WTC11 (cell line): ENCODE results near the gene RCL1. TPM values are rescaled to one million over a fixed set of nuclear protein-coding genes. Genes with fewer than 3 reads are reported as not detected.

Experiments
- ATAC-seq: fragments of 200-7000 bp; cut with Tn5 transposase; 2 replicates; pipeline ENCODE4 v1.10.0; 2021; ENCODE audit warnings: mild to moderate bottlenecking, moderate library complexity
- CTCF ChIA-PET: fragments of 300-600 bp; sonication (Branson Sonifier 250); formaldehyde crosslinking; loops from one replicate; lab custom pipeline; 2021; ENCODE audit warnings: antibody characterized with exemption; lab: Charles Lee
- POLR2A ChIA-PET: fragments of 350-600 bp; sonication (Branson Sonifier 250); formaldehyde crosslinking; loops from one replicate; lab custom pipeline; 2021; ENCODE audit warnings: antibody characterized with exemption; lab: Charles Lee
- DNase-seq: peaks from one replicate; pipeline ENCODE4 v3.0.0; 2021; ENCODE audit warnings: low spot score
- H3K27ac Mint-ChIP-seq: 2 replicates; pipeline ENCODE4 v1.8.0; 2021; ENCODE audit warnings: mixed read lengths
- H3K27me3 Mint-ChIP-seq: 2 replicates; pipeline ENCODE4 v1.8.0; 2021; ENCODE audit warnings: low read depth, mild to moderate bottlenecking, moderate library complexity, mixed read lengths
- H3K36me3 Mint-ChIP-seq: 2 replicates; pipeline ENCODE4 v1.8.0; 2021; ENCODE audit warnings: mixed read lengths
- H3K4me1 Mint-ChIP-seq: 2 replicates; pipeline ENCODE4 v1.8.0; 2022; ENCODE audit warnings: mixed read lengths
- H3K4me3 Mint-ChIP-seq: 2 replicates; pipeline ENCODE4 v1.8.0; 2021; ENCODE audit warnings: mild to moderate bottlenecking, moderate library complexity, mixed read lengths
- H3K9me3 Mint-ChIP-seq: 2 replicates; pipeline ENCODE4 v1.8.0; 2021; ENCODE audit warnings: mixed read lengths
- ATF1 ChIP-seq: sonication (generic); formaldehyde crosslinking; IDR thresholded peaks from 2 replicates; pipeline ENCODE4 v1.8.1; 2023; ENCODE audit warnings: mild to moderate bottlenecking, moderate library complexity, missing genetic modification reagents
- CBFB ChIP-seq: sonication (generic); formaldehyde crosslinking; IDR thresholded peaks from 2 replicates; pipeline ENCODE4 v1.8.1; 2022; ENCODE audit warnings: mild to moderate bottlenecking, low read depth, missing genetic modification reagents
- ELF4 ChIP-seq: sonication (generic); formaldehyde crosslinking; IDR thresholded peaks from 2 replicates; pipeline ENCODE4 v1.8.1; 2022; ENCODE audit warnings: low read depth, mild to moderate bottlenecking, moderate library complexity, missing genetic modification reagents
- ESRRA ChIP-seq: sonication (generic); formaldehyde crosslinking; IDR thresholded peaks from 2 replicates; pipeline ENCODE4 v1.8.1; 2022; ENCODE audit warnings: mild to moderate bottlenecking, missing genetic modification reagents, borderline replicate concordance
- FOXJ3 ChIP-seq: sonication (generic); formaldehyde crosslinking; IDR thresholded peaks from 2 replicates; pipeline ENCODE4 v1.9.0; 2021; ENCODE audit warnings: missing genetic modification reagents, mild to moderate bottlenecking, borderline replicate concordance
- FOXK1 ChIP-seq: sonication (generic); formaldehyde crosslinking; IDR thresholded peaks from 2 replicates; pipeline ENCODE4 v1.8.0; 2022; ENCODE audit warnings: mild to moderate bottlenecking, moderate library complexity, missing genetic modification reagents
- FOXP4 ChIP-seq: sonication (generic); formaldehyde crosslinking; IDR thresholded peaks from 2 replicates; pipeline ENCODE4 v1.8.0; 2022; ENCODE audit warnings: mild to moderate bottlenecking, missing genetic modification reagents
- JAZF1 ChIP-seq: fragments of 250-450 bp; sonication (Bioruptor Pico); IDR thresholded peaks from 2 replicates; pipeline ENCODE4 v1.9.0; 2021; ENCODE audit warnings: moderate library complexity, mild to moderate bottlenecking, inconsistent platforms
- KAT7 ChIP-seq: sonication (generic); formaldehyde crosslinking; IDR thresholded peaks from 2 replicates; pipeline ENCODE4 v1.8.1; 2023; ENCODE audit warnings: missing genetic modification reagents, mild to moderate bottlenecking, borderline replicate concordance
- NR2C2 ChIP-seq: sonication (generic); formaldehyde crosslinking; IDR thresholded peaks from 2 replicates; pipeline ENCODE4 v1.8.0; 2022; ENCODE audit warnings: mild to moderate bottlenecking, missing genetic modification reagents
- NR3C1 ChIP-seq: sonication (generic); formaldehyde crosslinking; conservative IDR thresholded peaks from 2 replicates; pipeline ENCODE4 v1.8.1; 2023; ENCODE audit warnings: low read depth, mild to moderate bottlenecking, missing genetic modification reagents
- PRRX2 ChIP-seq: fragments of 250-450 bp; sonication (Bioruptor Pico); IDR thresholded peaks from 2 replicates; pipeline ENCODE4 v1.8.0; 2021; ENCODE audit warnings: mild to moderate bottlenecking
- SMAD4 ChIP-seq: sonication (generic); formaldehyde crosslinking; IDR thresholded peaks from 2 replicates; pipeline ENCODE4 v1.8.0; 2022; ENCODE audit warnings: mild to moderate bottlenecking, missing genetic modification reagents
- ZNF232 ChIP-seq: sonication (generic); formaldehyde crosslinking; IDR thresholded peaks from 2 replicates; pipeline ENCODE4 v1.8.0; 2022; ENCODE audit warnings: mild to moderate bottlenecking, missing genetic modification reagents
- ZNF281 ChIP-seq: sonication (generic); formaldehyde crosslinking; IDR thresholded peaks from 2 replicates; pipeline ENCODE4 v1.8.0; 2023; ENCODE audit warnings: mild to moderate bottlenecking, missing genetic modification reagents
- ZNF416 ChIP-seq: fragments of 250-450 bp; sonication (Bioruptor Pico); IDR thresholded peaks from 2 replicates; pipeline ENCODE4 v1.9.0; 2021; ENCODE audit warnings: mild to moderate bottlenecking, inconsistent platforms
- ZNF425 ChIP-seq: fragments of 250-450 bp; sonication (Bioruptor Pico); conservative IDR thresholded peaks from 2 replicates; pipeline ENCODE4 v1.9.0; 2021; ENCODE audit warnings: mild to moderate bottlenecking
- ZNF671 ChIP-seq: fragments of 250-450 bp; sonication (Bioruptor Pico); IDR thresholded peaks from 2 replicates; pipeline ENCODE4 v1.8.0; 2021; ENCODE audit warnings: mild to moderate bottlenecking
- total RNA-seq: library from RNA; stranded (reverse); gene quantifications from 3 replicates; pipeline ENCODE4 v1.2.3, GENCODE V29; 2021
- TF ChIP-seq, protein P1 (sequence below): fragments of 250-450 bp; sonication (Bioruptor Pico); IDR thresholded peaks from 2 replicates; pipeline ENCODE4 v1.8.0; 2021; ENCODE audit warnings: mild to moderate bottlenecking
- TF ChIP-seq, protein P2 (sequence below): sonication (generic); formaldehyde crosslinking; conservative IDR thresholded peaks from 2 replicates; pipeline ENCODE4 v1.8.1; 2022; ENCODE audit warnings: mild to moderate bottlenecking, missing genetic modification reagents
- TF ChIP-seq, protein P3 (sequence below): sonication (generic); formaldehyde crosslinking; IDR thresholded peaks from 2 replicates; pipeline ENCODE4 v1.8.1; 2023; ENCODE audit warnings: mild to moderate bottlenecking, missing genetic modification reagents
- TF ChIP-seq, protein P4 (sequence below): fragments of 250-450 bp; sonication (Bioruptor Pico); IDR thresholded peaks from 2 replicates; pipeline ENCODE4 v1.9.0; 2021; ENCODE audit warnings: moderate library complexity, mild to moderate bottlenecking, inconsistent platforms, borderline replicate concordance

RCL1 gene
- total RNA-seq, 1 experiment from 2014 or later = 27.2 TPM

- peaks cover 9% of the 10 kb centered on the region for H3K4me1 Mint-ChIP-seq
- H3K27ac Mint-ChIP-seq = no peak overlapping the region
- POLR2A ChIA-PET = interaction anchor here (0.6 kb wide), 1 partner anchor 420 kb away, joined by 3 read pairs; no protein-coding TSS in a partner anchor
- H3K27me3 Mint-ChIP-seq = no peaks in the 10 kb centered on the region
- peaks cover 15% of the 10 kb centered on the region for H3K9me3 Mint-ChIP-seq
- DNase-seq = no peak
- H3K36me3 Mint-ChIP-seq = no peaks in the 10 kb centered on the region; the same call in 1 of the 2 replicates
- no peak for ATAC-seq
- H3K4me3 Mint-ChIP-seq = no peak overlapping the region
- TF ChIP-seq NR2C2 (CRISPR knock-in tag) (no peak), ZNF425 (CRISPR knock-in tag) (no peak), FOXK1 (no peak), ESRRA (CRISPR knock-in tag) (no peak), FOXJ3 (no peak), CBFB (CRISPR knock-in tag) (no peak), ZNF416 (no peak), ATF1 (CRISPR knock-in tag) (no peak), FOXP4 (CRISPR knock-in tag) (no peak), KAT7 (CRISPR knock-in tag) (no peak)
- TF ChIP-seq, protein P1, sequence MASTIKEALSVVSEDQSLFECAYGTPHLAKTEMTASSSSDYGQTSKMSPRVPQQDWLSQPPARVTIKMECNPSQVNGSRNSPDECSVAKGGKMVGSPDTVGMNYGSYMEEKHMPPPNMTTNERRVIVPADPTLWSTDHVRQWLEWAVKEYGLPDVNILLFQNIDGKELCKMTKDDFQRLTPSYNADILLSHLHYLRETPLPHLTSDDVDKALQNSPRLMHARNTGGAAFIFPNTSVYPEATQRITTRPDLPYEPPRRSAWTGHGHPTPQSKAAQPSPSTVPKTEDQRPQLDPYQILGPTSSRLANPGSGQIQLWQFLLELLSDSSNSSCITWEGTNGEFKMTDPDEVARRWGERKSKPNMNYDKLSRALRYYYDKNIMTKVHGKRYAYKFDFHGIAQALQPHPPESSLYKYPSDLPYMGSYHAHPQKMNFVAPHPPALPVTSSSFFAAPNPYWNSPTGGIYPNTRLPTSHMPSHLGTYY (CRISPR knock-in tag) = no peak
- TF ChIP-seq, protein P2, sequence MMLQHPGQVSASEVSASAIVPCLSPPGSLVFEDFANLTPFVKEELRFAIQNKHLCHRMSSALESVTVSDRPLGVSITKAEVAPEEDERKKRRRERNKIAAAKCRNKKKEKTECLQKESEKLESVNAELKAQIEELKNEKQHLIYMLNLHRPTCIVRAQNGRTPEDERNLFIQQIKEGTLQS (CRISPR knock-in tag) = no peak
- TF ChIP-seq, protein P3, sequence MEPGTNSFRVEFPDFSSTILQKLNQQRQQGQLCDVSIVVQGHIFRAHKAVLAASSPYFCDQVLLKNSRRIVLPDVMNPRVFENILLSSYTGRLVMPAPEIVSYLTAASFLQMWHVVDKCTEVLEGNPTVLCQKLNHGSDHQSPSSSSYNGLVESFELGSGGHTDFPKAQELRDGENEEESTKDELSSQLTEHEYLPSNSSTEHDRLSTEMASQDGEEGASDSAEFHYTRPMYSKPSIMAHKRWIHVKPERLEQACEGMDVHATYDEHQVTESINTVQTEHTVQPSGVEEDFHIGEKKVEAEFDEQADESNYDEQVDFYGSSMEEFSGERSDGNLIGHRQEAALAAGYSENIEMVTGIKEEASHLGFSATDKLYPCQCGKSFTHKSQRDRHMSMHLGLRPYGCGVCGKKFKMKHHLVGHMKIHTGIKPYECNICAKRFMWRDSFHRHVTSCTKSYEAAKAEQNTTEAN (CRISPR knock-in tag) = no peak
- CTCF ChIA-PET = no interaction called here
Observed at GRCh38 chr9:4810565-4810964, 17.8 kb downstream of the RCL1 start.

DNA sequence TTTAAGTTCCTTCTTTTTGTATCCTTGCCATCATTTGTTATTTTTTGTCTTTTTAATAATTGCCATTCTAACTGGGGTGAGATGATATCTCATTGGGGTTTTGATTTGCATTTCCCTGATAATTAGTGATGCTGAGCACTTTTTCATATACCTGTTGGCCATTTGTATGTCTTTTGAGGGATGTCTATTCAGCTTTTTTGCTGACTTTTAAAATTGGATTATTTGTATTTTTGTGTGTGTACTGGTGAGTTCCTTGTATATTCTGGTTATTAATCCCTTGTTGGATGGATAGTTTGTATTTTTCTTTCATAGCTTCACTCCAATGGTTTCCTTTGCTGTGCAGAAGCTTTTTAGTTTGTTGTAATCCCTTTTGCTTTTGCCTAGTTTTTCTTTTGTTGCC lies 19.1 kb downstream of the RCL1 start:
- peaks cover 7% of the 10 kb centered on the region; the same call in 1 of the 2 replicates for H3K4me1 Mint-ChIP-seq
- peaks cover 6% of the 10 kb centered on the region; the same call in 1 of the 2 replicates for H3K9me3 Mint-ChIP-seq
- H3K27me3 Mint-ChIP-seq = no peaks in the 10 kb centered on the region
- H3K4me3 Mint-ChIP-seq = no peak overlapping the region
- H3K36me3 Mint-ChIP-seq = no peaks in the 10 kb centered on the region; the same call in 1 of the 2 replicates
- no peak overlapping the region for H3K27ac Mint-ChIP-seq
- ChIA-PET POLR2A (no interaction called here), CTCF (no interaction called here)
- no peak for TF ChIP-seq ZNF281 (CRISPR knock-in tag)
- no peak for TF ChIP-seq JAZF1 (CRISPR knock-in tag)
- TF ChIP-seq PRRX2 = no peak
- no peak for TF ChIP-seq ELF4 (CRISPR knock-in tag)
- TF ChIP-seq, protein P4, sequence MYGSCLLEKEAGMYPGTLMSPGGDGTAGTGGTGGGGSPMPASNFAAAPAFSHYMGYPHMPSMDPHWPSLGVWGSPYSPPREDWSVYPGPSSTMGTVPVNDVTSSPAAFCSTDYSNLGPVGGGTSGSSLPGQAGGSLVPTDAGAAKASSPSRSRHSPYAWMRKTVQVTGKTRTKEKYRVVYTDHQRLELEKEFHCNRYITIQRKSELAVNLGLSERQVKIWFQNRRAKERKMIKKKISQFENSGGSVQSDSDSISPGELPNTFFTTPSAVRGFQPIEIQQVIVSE (CRISPR knock-in tag) = no peak
- TF ChIP-seq SMAD4 (CRISPR knock-in tag) = no peak
- TF ChIP-seq ATF1 (CRISPR knock-in tag) = no peak
- TF ChIP-seq ZNF671 (CRISPR knock-in tag) = no peak
- TF ChIP-seq ZNF232 (CRISPR knock-in tag) = no peak
- no peak for TF ChIP-seq CBFB (CRISPR knock-in tag)
- no peak for TF ChIP-seq NR3C1
- ATAC-seq = no peak
- no peak for DNase-seq
